GM18907 (cell line): ENCODE results near the gene NES.

ENCODE experiments used
- ATAC-seq: cut with Tn5 transposase; IDR thresholded peaks from one replicate; pipeline ENCODE4 v1.9.1; 2021; ENCODE audit warnings: mild to moderate bottlenecking, moderate library complexity; ENCODE audit not compliant: unreplicated experiment

The NES gene

DNA sequence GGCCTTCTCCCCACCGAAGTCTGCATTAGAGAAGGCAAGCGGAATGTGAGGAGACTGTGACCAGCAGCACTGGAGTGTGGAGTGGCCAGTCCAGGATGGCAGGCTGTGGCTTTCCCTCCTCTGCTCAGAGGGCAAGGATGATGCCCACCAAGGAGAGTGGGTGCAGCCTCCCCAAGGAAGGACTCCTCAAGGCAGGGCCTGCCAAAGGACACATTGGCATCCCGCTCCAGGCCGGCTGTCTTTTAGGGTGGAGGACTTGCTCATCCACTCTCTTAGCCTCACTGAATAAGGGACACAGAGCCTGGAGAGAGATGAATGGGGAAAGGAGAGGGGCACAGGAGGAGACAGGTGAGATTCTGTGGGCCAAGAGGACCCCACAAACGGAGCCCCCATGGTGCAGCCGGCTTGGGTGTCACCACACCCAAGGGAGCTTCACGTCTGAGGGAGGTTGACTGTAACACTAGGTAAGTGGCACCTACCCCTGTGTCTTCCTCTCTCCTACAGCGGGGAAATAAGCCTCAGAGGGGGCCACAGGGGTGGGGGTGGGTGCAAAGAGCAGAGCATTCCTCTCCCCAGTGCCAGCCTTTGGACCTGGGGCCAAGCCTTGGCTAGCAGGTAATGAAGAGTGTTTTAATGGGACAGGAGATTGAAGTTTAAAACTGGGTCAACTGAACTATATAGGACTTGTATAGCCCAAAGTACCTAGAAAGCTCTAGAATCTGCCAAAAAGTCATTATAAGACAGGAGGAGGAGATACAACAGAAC is 4.2 kb upstream of the NES start:
- ATAC-seq, result no peak

DNA sequence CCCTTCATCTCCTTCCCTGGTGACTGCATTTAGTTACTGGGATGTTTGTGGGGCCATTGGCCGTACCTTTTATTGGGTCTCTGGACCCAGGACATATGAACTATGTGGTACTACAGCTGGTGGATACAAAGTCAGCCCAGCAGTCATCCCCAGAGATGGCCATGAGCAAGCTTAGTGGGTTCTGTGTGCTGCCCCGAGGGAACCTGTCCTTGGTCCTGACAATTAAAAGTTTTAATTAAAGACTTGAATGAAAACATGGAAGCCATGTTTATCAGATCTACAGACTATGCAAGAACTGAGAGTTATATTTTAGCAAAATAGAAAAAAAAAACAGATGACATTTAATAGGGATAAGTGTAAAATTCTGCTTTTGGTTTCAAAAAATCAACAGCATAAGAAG is 2.8 kb upstream of the NES start:
- no peak for ATAC-seq

DNA sequence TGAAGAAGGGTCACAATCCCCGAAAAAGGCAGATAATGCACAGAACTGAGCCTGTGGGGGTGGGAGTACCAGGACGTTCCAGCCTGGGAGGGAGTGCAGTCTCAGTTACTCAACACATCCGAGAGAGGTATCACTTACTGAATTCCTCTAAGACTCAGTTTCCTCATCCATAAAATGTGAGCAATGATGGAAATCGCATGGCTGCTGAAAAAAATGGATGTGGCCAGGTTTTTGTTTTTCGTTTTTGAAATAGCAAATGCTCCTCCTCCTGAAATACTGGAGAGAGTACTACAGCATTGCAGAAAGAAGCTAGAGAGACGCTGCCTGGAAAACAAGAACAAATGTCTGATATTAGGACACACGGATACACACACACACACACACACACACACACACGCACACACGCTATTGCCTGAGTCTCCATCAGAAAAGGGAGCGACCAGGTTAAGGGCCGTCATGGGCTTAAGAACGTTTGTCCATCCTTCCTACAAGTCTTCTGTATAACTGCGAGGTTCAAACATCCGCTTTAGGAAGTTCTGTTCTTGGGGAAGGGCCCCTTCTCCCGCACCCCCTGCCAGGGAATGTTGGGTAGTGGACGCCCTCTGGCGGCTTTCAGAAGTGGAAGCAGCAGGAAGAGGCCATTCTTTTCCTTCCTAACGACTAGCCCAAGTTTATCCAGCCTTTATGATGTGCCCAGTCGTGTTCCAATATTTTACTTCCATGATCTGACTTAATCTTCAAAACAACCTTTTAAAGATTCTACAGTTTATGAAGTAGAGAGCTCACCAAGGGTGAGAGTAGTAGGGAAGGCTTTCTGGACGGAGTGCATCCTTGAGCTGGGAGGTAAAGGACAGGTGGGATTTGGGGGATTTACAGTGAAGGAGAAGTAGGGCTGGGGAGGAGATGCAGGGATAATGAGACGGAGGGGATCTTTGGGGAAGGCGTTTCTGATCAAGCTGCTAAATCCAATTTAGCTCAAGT is 699 bp upstream of the NES start:
- no peak for ATAC-seq

DNA sequence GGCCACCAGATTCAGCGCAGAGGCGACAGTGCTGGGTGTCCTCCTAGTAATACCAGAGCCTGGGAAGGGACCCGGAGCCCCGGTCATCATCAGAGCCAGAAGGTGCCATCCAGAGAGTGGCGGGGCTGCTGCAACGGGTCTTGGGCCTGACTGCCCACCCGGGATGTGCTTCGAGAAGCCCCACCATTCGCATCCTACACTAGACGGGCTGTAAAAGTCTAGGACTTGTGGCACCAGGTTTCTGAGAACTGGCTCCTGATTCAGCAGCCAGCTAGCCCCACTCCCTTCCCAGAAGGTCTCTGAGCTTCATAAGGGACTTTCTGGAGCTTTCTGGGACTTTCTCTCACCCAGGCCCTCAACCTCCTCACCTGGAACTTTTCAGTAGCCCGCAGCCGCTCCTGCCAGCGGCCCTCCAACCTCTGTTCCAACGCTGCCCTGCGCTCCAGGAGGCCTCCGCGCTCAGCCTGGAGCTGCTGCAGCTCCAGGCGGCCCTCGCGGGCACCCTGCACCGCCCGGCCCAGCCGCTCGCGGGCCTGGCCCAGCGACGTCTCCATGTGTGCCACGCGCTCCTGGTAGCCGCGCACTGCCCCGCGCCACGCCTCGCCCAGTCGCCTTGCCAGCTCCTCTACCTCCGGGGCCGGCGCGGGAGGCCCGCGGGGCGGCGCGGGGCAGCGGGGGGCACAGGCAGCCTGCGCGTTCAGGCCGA is 940 bp downstream of the NES start:
- no peak for ATAC-seq

DNA sequence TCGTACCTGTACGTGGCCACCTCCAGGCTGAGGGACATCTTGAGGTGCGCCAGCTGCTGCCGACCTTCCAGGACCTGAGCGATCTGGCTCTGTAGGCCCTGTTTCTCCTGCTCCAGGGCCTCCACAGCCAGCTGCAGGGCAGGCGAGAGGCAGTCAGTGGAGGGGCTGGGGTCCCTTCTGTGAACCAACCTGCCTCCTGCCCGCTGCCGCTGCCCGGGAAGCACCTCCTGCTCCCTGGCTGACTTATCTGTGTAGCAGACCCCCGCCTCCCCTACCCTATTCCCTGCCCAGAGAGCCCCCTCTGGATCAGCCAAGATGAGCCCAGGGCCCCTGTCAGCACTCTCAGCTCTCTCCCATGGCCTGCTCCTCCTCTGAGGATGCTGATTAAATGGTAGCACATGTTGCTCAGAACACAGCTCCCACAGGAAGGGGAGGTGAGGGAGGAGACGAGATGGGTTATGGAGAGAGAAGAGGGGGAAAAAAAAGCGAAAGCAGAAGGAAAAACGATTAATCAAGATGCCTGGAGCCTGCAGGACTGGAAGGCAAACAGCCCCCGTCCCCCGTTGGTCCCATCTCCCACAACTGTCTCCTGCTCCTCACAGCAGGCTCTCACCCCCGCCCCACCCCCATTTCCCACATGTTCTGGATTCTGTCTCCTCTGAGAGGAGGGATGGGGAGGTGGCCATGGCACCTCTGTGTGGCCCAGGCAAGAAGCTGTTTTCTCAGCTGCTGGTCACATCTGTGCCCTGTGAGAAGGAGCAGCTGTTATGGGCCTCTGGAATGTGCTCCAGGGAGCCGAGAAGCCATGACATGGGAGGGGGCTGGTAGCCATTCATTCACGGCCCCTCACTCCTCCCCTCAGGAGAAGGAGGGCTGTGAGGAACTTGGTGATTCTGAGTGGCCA is 1.7 kb downstream of the NES start:
- ATAC-seq, result no peak

DNA sequence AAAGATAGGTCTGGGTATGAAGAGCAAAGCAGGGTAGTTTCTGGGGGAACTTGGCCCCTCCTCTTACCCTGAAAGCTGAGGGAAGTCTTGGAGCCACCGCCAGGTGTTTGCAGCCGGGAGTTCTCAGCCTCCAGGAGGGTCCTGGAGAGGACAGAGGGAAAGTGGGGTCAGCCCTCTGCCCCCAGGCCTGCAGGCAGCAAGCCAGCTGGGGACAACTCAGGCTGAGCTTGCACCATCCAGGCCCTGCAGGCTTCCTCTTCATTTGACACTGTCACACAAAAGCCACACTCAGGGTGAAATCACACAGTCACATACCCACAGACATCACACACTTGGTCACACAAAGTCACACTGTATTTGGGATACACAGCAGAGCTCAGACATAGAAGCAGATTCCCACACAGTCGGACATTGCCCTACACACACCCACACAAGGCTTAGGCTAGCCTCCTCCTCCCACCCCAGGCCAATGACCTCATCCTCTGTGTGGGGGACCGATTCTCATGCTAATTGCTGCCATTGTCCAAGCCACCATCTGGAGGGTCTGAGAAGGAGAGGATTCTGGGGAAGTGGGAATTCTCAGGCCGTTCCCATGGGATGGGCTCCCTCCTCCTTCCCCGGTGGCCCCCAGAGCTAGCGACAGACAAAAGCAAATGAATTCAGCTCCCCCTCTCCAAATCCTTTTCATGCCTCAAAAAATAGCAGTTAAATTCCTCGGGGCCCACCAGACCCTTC is 3.7 kb downstream of the NES start:
- no peak for ATAC-seq

DNA sequence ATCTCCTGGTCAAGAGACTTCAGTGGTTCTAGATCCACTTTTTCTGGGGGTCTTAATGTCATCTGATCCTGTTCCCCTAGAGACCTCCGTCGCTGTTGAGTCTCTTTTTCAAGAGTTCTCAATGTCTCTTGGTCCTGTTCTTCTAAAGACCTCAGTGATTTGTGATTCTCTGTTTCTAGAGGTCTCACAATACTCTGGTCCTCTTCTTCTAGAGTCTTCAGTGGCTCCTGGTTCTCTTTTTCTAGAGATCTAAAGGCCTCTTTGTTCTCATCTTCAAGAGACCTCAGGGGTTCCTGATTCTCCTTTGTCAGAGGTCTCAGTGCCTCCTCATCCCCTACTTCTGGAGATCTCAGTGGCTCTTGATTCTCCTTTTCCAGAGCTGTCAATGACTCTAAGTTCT is 5.4 kb downstream of the NES start:
- no peak for ATAC-seq

DNA sequence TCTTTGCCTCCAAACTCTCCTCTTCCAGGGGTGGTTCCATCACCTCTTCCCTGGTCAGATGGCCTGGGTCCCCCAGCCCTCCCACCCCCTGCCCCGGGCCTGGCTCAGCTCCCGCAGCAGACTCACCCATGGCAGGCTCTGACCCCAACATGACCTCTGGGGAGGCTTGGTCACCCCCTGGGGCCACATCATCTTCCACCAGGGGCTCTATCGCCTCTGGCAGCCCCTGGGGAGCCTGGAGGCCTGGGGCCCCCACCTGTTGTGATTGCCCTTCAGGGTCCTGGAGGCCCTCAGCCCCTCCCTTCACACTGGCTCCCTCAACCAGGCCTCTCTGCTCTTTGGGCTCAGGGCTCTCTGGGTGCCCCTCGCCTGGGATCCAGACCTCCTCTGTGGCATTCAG is 6.4 kb downstream of the NES start:
- no peak for ATAC-seq

DNA sequence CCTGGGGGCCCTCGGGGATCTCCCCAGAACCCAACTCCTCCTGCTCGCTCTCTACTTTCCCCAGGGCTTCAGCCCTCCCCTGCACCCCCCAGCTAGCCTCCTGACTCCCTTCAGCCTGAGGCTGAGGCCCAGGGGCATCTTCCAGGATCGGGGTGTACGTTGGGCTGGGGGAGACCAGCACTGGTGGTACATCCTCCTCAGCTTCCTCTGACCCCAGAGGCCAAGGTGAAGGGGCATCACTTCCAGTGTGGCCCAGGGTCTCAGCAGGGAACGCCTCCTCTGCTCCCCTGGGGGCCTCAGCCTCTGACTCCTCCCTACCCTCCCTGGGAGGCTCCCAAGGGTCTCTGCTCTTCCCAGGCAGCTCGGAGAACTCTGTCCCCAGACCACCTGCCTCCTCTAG is 6.8 kb downstream of the NES start:
- no peak for ATAC-seq

DNA sequence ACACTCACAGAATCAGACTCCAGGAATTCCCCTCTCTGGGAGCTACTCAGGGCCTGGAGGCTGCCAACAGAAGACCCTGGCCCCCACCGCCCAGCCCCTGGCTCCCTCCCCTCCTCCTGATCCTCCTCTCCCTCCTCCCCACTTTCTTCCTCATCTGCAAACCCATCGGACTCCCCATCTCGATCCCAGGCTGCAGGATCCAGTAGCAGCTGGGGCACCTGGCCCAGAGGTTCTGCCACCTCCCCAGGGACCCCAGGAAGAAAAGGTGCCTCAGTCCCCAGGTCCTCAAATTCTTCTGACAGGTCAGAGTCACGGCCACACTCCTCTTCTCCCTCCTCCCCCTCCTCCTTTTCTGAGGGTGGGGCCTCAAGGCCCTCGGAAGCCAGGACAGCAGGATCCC is 7.4 kb downstream of the NES start:
- ATAC-seq, result no peak

DNA sequence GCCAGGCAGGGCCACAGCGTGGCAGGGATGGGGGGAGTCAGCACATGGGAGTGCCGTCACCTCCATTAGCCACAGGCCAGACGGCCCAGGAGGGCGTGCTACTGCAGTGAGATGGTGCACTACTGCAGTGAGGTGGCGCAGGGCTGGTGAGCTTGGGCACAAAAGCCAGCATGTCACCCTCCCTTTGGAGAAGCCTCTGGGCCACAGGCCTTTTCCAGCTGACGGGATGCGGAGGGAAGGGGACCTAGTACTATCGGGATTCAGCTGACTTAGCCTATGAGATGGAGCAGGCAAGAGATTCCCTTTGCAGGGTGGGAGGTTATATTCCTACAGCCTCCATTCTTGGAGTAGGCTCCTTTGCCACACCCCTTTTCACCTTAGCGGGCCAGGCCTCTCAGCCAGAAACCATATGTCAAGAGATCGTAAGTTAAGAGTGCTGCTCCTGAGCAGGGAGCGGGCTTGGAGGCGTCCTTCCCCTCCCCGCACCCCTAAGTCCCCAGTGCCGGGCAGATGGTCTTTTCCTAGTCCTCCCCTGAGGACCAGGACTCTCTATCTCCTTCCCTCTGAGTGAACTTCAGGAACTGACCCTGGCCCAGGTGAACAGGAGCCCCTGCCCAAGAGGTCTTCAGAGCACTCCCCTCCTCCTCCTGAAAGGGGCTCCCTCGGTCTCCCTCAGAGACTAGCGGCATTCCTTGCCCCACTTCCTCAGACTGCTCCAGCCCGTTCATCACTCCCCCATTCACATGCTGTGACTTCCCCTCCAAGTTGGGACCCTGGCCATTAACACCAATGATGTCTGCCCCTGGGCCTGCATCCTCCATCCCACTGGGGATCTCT is 8.2 kb downstream of the NES start:
- ATAC-seq, result no peak

DNA sequence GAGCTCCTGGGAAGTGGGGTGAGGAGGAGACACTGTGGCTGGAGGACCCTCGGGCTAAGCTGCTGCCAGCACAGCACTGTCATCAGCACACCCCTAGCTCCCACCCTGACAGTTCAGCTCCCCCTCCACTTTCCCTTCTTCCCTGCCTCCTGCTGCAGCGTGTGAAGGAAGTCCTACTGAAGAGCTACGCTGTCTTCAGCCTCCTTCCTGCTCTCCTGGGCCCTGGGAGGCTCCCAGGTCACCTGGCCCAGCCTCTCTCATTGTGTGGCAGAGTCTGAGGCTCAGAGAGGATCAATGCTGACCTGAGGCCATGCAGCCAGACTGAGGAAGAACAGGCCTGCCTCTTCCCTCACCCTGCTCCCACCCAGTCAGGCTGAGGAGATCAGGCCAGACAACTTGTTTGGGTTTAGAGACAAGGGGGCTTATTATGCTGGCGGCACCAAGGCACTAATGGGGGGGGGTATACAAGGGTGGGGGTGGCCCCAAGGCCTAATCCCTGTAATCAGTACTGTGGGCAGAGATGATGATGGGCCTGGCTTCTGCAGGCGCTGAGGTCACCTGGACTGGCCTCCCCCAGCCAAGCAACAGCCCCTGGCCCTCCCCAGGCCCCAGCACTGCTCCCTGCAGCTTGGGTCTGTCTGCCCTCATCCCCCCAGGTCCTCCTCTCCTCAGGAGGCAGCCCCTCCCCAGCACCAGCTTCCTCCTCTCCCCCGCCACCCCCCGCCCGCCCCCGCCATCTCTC is 9.1 kb downstream of the NES start:
- no peak for ATAC-seq

DNA sequence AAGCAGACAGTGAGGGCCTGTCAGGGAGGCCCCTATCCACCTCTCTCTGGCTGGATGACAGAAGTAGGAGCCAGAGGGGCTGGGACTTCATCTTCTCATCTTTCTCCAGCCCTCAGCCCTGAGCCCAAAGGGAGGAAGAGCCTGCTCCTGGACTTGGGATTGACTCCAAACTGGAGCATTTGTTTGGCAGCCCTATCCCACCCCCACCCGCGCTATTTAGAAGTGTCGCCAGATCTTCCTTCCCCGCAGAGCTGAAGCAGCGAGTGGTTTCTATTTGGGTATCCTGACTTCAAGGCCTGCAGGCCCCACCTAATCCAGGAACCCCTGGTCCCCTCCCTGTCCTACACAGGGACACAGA is 9.6 kb downstream of the NES start:
- no peak for ATAC-seq

DNA sequence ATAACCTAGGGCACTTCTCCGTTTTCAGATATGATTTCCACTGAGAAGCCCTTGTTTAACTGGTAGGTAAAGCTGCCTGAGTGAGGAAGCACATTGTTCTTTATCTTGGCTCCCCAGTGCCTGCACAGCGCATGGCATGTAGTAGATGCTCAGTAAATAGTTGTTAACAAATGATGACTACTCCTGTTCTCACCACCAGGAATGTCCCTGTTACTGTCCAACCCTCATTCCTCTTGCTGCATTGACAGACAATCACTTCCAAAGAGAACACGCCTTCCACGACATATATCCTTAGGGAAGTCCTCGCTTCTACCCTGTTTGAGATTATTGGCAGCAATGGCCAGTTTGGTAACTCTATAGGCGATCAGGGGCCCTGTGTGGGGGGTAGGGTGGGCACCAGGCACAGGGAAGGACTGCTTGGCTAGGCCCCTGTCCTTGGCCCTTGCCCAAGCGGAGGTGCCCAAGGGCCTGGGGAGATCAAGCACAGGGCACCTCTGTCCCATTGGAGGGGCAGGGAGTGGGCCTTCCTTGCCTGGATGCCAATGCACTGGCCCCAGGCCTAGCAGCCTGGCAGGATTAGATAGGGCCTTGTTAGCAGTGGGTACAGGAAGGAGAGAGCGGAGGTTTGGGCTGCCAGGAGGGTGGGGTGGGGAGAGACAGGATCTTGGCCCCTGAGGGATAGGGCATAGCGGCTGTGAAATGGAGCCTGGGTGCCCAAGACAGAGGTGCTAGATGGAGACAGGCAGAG is 10.2 kb downstream of the NES start:
- no peak for ATAC-seq

DNA sequence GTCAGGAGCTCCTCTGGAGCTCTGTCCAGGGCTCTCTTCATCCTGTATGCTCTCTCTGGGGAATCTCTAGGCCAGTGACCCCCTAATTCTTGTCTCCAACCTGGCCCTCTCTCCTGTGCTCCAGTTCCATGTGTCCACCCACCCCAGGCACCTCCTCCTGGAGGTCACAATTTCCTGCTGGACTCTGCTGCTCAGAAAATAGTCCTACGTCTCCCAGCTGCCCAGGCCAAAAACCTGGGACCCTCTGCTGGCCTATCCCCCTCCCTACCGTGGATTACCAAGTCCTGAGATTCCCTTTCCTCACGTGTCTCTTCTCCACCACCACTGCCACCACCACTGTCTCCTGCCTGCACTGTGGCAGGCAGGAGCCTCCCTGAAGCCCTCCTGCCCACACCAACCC is 11.7 kb downstream of the NES start:
- no peak for ATAC-seq

DNA sequence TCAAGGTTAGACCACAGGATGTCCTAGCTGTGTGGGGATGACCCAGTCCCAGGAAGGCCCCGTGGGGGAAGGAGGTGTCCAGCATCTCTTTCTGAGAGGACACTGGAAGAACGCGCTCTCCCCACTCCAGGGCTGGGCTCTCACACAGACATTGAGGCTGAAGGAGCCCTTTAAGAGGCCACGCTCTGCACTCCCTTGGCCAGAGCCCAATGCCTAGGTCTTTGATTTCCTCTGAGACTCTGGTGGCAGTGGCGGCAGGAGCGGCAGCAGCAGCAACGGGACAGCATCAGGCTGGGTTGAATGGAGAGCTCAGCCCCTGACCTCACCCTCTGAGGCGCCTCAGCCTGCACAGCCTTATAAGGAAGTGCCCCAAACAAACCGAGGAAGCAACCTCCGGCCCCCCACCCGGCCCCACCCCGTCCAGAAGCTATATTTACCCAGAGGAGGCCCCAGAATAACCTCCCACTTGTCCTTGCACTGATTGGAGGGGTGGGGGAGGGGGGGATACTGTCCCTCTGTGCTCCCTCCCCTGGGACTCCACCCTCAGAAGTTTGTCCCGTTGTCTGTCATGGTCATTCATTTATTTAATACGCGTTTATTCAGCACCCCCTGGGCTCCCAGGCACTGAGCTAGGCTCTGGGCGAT is 12.3 kb downstream of the NES start:
- ATAC-seq, result no peak
